ENCODE measurements around the gene YAE1. TPM values are rescaled to one million over a fixed set of nuclear protein-coding genes. Genes with fewer than 3 reads are reported as not detected.

YAE1 gene
- total RNA-seq, 1 experiment from 2014 or later, result 23.1 TPM

DNA sequence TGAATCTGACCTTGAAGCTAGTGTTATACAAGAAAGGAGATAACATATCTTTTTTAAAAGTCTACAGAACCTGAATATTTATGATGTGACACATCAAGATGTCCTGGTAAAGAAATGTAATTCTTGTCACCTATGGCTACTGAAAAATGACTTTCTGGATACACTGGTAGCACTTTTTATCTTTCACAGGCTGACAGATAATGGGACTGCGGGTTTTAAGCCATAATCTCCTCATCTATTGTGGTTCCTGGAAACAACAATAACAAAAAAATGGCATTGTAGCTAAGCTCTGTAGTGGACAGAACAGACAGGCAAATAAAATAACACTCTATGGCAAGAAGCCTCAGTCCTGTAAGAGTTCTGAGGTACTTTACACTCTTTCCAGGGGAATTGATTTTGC is 31.6 kb upstream of the YAE1 start:
- POLR2A ChIA-PET (ENCODE audit: unreplicated experiment), result no interaction called here
- Histone ChIP-seq H3K4me1 (replicated peaks; ENCODE audit: insufficient read depth) (no peaks in the 10 kb centered on the region), H3K4me3 (no peak overlapping the region), H3K36me3 (ENCODE audit: low read depth) (no peaks in the 10 kb centered on the region), H3K9me3 (ENCODE audit: insufficient read depth, low read depth) (no peaks in the 10 kb centered on the region), H3F3A (ENCODE audit: insufficient read depth, low read depth) (no peaks in the 10 kb centered on the region), H3K79me2 (ENCODE audit: low read depth) (no peaks in the 10 kb centered on the region), H3K27ac (no peak overlapping the region), H2AFZ (no peak overlapping the region), H3K9me2 (ENCODE audit: insufficient read depth) (no peaks in the 10 kb centered on the region), H3K27me3 (ENCODE audit: insufficient read depth, low read depth) (peaks cover 64% of the 10 kb centered on the region; the same call in 1 of the 2 replicates), H3K4me2 (no peak overlapping the region), H4K20me1 (ENCODE audit: insufficient read depth) (no peaks in the 10 kb centered on the region)
- TF ChIP-seq, protein P1, sequence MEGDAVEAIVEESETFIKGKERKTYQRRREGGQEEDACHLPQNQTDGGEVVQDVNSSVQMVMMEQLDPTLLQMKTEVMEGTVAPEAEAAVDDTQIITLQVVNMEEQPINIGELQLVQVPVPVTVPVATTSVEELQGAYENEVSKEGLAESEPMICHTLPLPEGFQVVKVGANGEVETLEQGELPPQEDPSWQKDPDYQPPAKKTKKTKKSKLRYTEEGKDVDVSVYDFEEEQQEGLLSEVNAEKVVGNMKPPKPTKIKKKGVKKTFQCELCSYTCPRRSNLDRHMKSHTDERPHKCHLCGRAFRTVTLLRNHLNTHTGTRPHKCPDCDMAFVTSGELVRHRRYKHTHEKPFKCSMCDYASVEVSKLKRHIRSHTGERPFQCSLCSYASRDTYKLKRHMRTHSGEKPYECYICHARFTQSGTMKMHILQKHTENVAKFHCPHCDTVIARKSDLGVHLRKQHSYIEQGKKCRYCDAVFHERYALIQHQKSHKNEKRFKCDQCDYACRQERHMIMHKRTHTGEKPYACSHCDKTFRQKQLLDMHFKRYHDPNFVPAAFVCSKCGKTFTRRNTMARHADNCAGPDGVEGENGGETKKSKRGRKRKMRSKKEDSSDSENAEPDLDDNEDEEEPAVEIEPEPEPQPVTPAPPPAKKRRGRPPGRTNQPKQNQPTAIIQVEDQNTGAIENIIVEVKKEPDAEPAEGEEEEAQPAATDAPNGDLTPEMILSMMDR (conservative IDR thresholded peaks at IDR 0.05), result no peak
- no peak for TF ChIP-seq EZH2 (IDR thresholded peaks at IDR 0.05; ENCODE audit: low read depth)
- intact Hi-C loops (cut with micrococcal nuclease; ENCODE audit: unreplicated experiment), result no loop called here
- BruUV-seq (replicated peaks), result no TSS peak
- no peak for DNase-seq
- CTCF ChIA-PET, result no interaction called here

DNA sequence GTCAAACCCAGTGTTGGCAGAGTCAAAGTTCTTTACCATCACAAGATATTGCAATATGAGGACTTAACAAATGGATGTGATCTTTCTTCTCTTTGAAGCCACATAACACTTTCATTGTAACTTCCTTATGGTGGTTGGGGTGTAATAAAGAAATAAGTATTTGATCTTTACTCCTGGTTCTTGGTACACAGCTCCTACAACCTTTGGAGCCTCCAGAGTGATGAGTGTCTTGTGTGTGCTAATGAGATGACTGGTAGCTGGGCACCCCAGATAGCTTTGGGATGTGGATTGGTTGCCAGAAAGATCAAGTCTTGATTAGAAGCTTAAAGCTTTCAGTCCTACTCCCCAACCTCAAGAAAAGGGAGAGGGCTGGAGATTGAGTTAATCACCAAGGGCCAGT is 31.1 kb upstream of the YAE1 start:
- no peaks in the 10 kb centered on the region for H3K9me2 ChIP-seq (ENCODE audit: insufficient read depth)
- H3K4me2 ChIP-seq, result no peak overlapping the region
- no peak overlapping the region for H3K4me3 ChIP-seq
- no peak for TF ChIP-seq EZH2 (IDR thresholded peaks at IDR 0.05; ENCODE audit: low read depth)
- TF ChIP-seq, protein P1 (conservative IDR thresholded peaks at IDR 0.05), result no peak
- intact Hi-C loops (cut with micrococcal nuclease; ENCODE audit: unreplicated experiment), result no loop called here
- no peak overlapping the region for H3K27ac ChIP-seq
- no TSS peak for BruUV-seq (replicated peaks)
- H3K27me3 ChIP-seq (ENCODE audit: insufficient read depth, low read depth), result peaks cover 68% of the 10 kb centered on the region; the same call in 1 of the 2 replicates
- no peaks in the 10 kb centered on the region for H3F3A ChIP-seq (ENCODE audit: insufficient read depth, low read depth)
- H4K20me1 ChIP-seq (ENCODE audit: insufficient read depth), result no peaks in the 10 kb centered on the region
- H3K36me3 ChIP-seq (ENCODE audit: low read depth), result no peaks in the 10 kb centered on the region
- no peaks in the 10 kb centered on the region for H3K9me3 ChIP-seq (ENCODE audit: insufficient read depth, low read depth)
- H2AFZ ChIP-seq, result no peak overlapping the region
- H3K4me1 ChIP-seq (replicated peaks; ENCODE audit: insufficient read depth), result no peaks in the 10 kb centered on the region
- POLR2A ChIA-PET (ENCODE audit: unreplicated experiment), result no interaction called here
- CTCF ChIA-PET, result no interaction called here
- DNase-seq, result no peak
- no peaks in the 10 kb centered on the region for H3K79me2 ChIP-seq (ENCODE audit: low read depth)

DNA sequence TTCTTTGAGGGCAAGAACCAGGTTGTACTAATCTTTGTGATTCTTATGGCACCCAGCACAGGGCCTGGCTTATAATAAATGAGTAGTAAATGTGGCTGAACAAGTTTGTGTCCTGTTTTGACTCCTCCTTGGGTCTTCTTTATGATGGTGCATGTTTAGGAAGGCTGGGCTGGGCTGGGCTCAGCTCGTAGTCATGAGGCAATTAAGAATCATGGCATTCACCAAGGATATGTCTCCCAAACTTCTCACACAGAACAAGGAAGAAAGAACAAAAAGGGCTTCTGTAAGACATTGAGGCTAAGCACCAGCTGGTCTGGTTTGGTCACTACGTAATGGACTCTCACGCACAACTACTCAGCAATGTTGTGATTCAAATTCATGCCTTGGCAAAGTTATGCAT is 30.5 kb upstream of the YAE1 start:
- Histone ChIP-seq H3K79me2 (ENCODE audit: low read depth) (no peaks in the 10 kb centered on the region), H3K9me2 (ENCODE audit: insufficient read depth) (no peaks in the 10 kb centered on the region), H3K9me3 (ENCODE audit: insufficient read depth, low read depth) (no peaks in the 10 kb centered on the region), H3K4me3 (no peak overlapping the region), H3K4me1 (replicated peaks; ENCODE audit: insufficient read depth) (no peaks in the 10 kb centered on the region), H3K36me3 (ENCODE audit: low read depth) (no peaks in the 10 kb centered on the region), H2AFZ (no peak overlapping the region), H3K4me2 (no peak overlapping the region), H3K27me3 (ENCODE audit: insufficient read depth, low read depth) (peaks cover 67% of the 10 kb centered on the region; the same call in 1 of the 2 replicates), H3F3A (ENCODE audit: insufficient read depth, low read depth) (no peaks in the 10 kb centered on the region), H3K27ac (no peak overlapping the region), H4K20me1 (ENCODE audit: insufficient read depth) (no peaks in the 10 kb centered on the region)
- intact Hi-C loops (cut with micrococcal nuclease; ENCODE audit: unreplicated experiment), result no loop called here
- CTCF ChIA-PET, result no interaction called here
- BruUV-seq (replicated peaks), result no TSS peak
- no peak for DNase-seq
- no peak for TF ChIP-seq EZH2 (IDR thresholded peaks at IDR 0.05; ENCODE audit: low read depth)
- TF ChIP-seq, protein P1 (conservative IDR thresholded peaks at IDR 0.05), result no peak
- POLR2A ChIA-PET (ENCODE audit: unreplicated experiment), result no interaction called here

Data from PC-9 (cell line).